Measurements from ENCODE around the gene C1R. TPM values are rescaled to one million over a fixed set of nuclear protein-coding genes. Genes with fewer than 3 reads are reported as not detected.

Gene C1R
- 330 and 427 TPM in 2 replicates for total RNA-seq

DNA sequence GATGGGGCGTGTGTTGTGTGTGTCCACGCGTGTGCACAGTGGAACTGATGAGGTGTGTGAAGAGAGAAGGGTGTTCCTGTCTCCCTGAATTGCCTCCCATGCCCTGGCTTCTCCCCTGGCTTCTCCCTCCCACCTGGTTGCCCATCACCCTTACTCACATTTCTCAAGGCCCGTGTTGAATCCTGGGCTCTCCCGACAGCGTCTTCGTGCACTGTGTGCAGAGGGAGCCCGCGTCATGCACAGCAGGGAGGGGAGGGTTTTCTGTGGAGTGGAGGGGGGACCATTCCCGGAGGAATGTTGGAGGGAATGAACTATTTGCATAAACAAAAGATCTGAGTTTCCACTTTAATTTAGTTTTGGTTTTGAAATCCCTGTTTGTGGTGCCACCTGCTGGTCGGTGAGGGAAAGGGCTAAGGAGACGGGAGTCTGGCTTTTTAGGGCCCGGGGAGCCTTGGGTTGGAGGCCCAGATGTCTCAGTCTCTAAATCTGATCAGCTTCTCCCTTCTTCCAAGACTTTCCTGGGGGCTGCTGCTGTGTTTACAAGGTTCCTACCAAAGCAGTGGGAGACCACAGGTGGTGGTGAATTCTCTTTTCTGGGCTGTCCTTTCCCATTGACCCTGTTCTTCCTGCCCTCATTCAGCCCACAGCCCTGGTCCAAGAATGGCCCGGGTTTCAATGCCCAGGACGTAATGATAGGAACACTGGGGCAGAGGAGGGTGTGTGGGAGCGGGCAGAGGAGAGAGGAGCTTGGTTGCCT lies at the start of gene C1R:
C1R (minus strand) TSS at position 217 of the 757 bp plus-strand sequence; CDS start at position 160, 57 bp downstream.

DNA sequence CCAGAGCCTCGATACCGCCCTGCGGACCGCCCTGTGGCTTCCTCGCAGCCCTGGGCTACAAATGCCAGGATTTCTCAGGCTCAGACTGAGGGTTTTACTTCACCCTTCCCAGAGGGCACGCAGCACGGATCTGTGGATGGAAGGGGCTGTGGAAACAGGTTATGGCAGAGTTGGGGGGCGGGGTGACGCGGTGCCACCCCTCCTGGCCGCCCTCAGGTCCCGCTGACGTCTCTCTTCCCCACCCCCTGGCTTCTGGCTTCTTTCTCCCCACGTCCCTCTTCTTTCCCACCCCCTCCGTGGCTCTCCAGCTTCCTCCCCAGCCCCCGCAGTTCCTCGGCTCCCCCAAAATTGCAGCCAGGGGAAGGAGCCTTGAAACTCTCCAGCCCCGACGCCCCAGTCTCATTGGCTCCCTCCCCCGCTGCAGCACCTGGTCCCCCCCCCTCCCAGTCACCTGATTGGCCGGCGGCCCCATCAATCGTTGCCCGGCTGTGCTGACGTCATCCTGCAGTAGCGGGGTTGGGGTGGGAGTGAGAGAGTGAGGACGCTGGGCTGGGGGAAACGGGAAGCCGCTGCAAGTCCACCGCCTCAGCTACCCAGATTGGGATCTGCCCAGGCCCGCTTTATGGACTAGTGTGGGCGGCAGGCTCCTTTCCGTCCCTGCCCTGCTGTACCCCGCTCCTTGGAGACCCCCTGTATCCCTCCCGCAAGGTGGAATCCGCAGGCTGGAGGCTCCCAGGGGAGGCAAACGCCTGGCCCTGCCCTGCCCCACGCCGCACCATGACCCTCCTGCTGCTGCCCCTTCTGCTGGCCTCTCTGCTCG lies 37.8 kb upstream of the C1R start, which contains the start of gene CLSTN3:
CLSTN3 (plus strand) TSS at position 500 of the 820 bp plus-strand sequence; CDS start at position 778, 278 bp downstream.

DNA sequence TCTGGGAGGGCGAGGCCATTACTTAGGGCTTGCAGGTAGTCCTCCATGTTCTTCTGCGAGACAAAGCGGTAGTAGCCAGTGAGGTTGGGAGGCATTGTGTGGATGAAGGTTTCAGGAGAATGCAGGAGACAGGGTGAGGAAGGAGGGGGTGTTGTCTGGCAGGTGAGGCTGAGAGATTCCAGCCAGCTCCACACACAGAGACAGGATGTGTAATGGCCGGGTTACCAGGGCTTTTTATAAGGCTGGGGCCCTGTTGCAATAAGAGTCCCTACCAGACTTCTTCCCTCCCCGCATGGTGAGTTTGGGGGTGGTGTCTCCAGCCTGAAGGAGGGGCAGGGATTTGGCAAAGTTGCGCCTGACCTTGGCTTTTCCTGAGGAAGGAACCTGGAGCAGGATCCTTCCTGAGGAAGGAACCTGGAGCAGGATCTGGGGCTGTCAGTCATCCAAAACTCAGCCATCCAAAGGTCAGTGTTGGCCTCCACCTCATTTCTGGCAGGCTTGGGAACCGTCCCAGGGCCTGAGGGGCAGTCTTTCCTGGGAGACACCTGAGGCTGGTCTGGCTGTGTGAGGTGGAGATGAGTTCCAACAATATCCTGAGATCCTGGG lies 36.5 kb upstream of the C1R start, which contains the start of gene RBP5:
RBP5 (minus strand) TSS at position 209 of the 606 bp plus-strand sequence; CDS start at position 95, 114 bp downstream.

DNA sequence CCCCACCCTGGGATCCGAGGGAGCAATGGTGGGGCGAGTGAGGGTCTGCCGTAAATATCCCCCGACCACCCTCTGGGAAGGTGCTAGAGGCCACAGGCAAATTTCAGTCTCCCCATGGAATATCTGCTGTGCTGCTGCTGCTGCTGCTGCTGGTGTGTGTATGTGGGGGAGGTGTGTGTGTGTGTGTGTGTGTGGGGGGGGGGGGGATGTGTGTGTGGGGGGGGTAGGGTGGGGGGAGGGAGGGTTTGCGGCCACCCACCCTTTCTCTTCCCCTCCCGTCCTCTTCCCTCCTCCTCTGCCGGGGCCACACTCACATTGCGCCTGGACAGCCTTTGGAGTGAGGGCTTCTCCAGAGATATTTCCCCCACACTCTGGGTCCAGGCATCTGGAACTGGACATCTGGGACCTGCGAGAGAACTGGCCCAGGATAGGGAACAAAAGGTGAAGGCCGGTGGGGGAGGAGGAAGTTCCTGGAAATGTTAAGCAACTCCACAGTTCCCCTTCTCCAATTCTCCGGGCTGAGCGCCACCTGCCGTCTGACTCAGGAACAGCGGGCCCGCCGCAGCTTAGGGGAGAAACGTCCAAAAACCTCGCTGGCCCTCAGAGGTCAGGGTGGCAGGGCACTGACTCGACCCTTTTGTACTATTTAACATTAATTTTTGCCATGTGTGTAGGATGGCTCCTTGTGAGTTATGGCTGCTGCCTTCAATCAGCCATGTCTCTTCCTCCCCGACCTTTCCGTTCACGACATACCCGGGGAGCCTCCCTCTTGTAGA lies 16.7 kb upstream of the C1R start, which contains the start of gene C1RL:
C1RL (minus strand) TSS at position 419 of the 776 bp plus-strand sequence; CDS start at position 385, 34 bp downstream.

DNA sequence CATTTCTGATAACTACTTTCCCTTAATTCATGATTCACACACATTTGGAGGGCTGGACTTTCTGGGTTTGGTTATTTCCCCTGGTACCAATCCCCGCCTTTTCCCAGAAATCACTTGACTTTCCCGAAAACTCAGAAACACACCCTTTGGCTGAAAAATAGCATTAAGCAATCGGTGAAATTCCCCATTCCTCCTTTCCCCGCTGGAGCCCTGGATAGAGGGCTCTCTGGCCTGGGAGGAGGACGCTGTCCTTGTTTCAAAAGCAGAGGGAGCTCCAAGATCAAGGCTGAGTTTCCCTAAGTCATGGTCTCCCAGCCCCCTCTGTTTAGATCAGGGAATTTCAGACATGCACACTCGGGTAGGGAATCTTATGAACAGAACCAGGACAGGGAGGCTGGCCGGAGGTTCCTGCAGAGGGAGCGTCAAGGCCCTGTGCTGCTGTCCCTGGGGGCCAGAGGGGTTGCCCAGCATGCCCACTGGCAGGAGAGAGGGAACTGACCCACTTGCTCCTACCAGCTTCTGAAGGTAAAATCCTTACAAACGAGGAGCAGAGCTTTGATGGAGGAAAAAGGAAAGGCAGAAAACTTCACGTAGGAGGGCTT lies 31.8 kb downstream of the C1R start, which contains the start of gene C1S:
C1S (plus strand) TSS at position 366 of the 602 bp plus-strand sequence. CDS start 1,195 bp downstream, outside the sequence.

Small RNAs within 50 kb of the gene (small RNA-seq; reads per million reads assigned to genes)
- not detected for gene AC006512.1
- not detected for gene RNU6-485P

Other genes starting within 250 kb of the C1R start
- 14.9 and 18.7 TPM in 2 replicates for gene CDCA3, start 241.2 kb downstream of the C1R start, total RNA-seq
- gene USP5, start 240.3 kb downstream of the C1R start, total RNA-seq = 67.8 and 73.4 TPM in 2 replicates
- 717 and 807 TPM in 2 replicates for gene TPI1, start 224.9 kb downstream of the C1R start, total RNA-seq
- 5.6 and 5.9 TPM in 2 replicates for gene SPSB2, start 219.1 kb downstream of the C1R start, total RNA-seq
- 9.6 and 9.8 TPM in 2 replicates for gene LRRC23, start 187.6 kb downstream of the C1R start, total RNA-seq
- 13.0 and 16.3 TPM in 2 replicates for gene ENO2, start 177.9 kb downstream of the C1R start, total RNA-seq
- gene ATN1, start 164.5 kb downstream of the C1R start, total RNA-seq = 9.7 and 12.5 TPM in 2 replicates
- gene RNU7-1, start 148.6 kb downstream of the C1R start, total RNA-seq = not detected in 2 replicates
- gene C12orf57, start 148.4 kb downstream of the C1R start, total RNA-seq = 120 TPM in 2 replicates
- gene PTPN6, start 141.1 kb downstream of the C1R start, total RNA-seq = 0.43 and 0.91 TPM in 2 replicates
- 134 and 183 TPM in 2 replicates for gene PHB2, start 121.8 kb downstream of the C1R start, total RNA-seq
- gene EMG1, start 121.5 kb downstream of the C1R start, total RNA-seq = 29.0 and 30.4 TPM in 2 replicates
- 11.5 and 18.2 TPM in 2 replicates for gene LPCAT3, start 74.0 kb downstream of the C1R start, total RNA-seq
- 381 and 511 TPM in 2 replicates for gene C1S, start 31.7 kb downstream of the C1R start, total RNA-seq
- 62.4 and 72.3 TPM in 2 replicates for gene C1RL, start 16.8 kb upstream of the C1R start, total RNA-seq
- not detected in 2 replicates for gene RBP5, start 36.4 kb upstream of the C1R start, total RNA-seq
- 8.9 and 10.5 TPM in 2 replicates for gene CLSTN3, start 37.9 kb upstream of the C1R start, total RNA-seq
- 25.9 and 30.8 TPM in 2 replicates for gene PEX5, start 97.2 kb upstream of the C1R start, total RNA-seq
- not detected in 2 replicates for gene ACSM4, start 211.6 kb upstream of the C1R start, total RNA-seq